ENCODE data around the gene DNALI1. TPM values are rescaled to one million over a fixed set of nuclear protein-coding genes. Genes with fewer than 3 reads are reported as not detected.

DNALI1 gene
- total and polyA plus RNA-seq, 10 of the 15 experiments (the other 5 are each of a cell fraction or from before 2014, with no cell fraction given), result 0.03 to 0.13 (median 0.05) TPM; not detected in 7

GRCh38 chr1:37514350-37515184 lies 42.2 kb upstream of the DNALI1 start, which contains the start of gene MEAF6 (continued):
- no peak for TF ChIP-seq ATF2 (IDR thresholded peaks at IDR 0.05; ENCODE audit: low read length)
- no peak for TF ChIP-seq ZNF622 (IDR thresholded peaks at IDR 0.05)
- peak; percentile 94 for TF ChIP-seq YY1 (IDR thresholded peaks at IDR 0.05; ENCODE audit: low read depth, low read length)
- TF ChIP-seq, protein P1, sequence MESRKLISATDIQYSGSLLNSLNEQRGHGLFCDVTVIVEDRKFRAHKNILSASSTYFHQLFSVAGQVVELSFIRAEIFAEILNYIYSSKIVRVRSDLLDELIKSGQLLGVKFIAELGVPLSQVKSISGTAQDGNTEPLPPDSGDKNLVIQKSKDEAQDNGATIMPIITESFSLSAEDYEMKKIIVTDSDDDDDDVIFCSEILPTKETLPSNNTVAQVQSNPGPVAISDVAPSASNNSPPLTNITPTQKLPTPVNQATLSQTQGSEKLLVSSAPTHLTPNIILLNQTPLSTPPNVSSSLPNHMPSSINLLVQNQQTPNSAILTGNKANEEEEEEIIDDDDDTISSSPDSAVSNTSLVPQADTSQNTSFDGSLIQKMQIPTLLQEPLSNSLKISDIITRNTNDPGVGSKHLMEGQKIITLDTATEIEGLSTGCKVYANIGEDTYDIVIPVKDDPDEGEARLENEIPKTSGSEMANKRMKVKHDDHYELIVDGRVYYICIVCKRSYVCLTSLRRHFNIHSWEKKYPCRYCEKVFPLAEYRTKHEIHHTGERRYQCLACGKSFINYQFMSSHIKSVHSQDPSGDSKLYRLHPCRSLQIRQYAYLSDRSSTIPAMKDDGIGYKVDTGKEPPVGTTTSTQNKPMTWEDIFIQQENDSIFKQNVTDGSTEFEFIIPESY (IDR thresholded peaks at IDR 0.05), result no peak
- no peak for TF ChIP-seq IRF4 (IDR thresholded peaks at IDR 0.05; ENCODE audit: low read depth, low read length)
- TF ChIP-seq SMAD5 (IDR thresholded peaks at IDR 0.05; ENCODE audit: low read depth), result no peak
- TF ChIP-seq ELK1 (IDR thresholded peaks at IDR 0.05; ENCODE audit: low read depth, low read length), result peak; percentile 57
- no peak for TF ChIP-seq NR2C2 (IDR thresholded peaks at IDR 0.05; ENCODE audit: borderline replicate concordance, control insufficient read depth, insufficient read length, low read depth)
- peak; percentile 89 for TF ChIP-seq POLR2AphosphoS5 (IDR thresholded peaks at IDR 0.05; ENCODE audit: low read length)
- 0 out of 2 replicates have a peak, but pooled peaks have one; percentile 12 for TF ChIP-seq CHD2 (IDR thresholded peaks at IDR 0.05; ENCODE audit: borderline replicate concordance, low read depth, low read length)
- peak; percentile 67 for TF ChIP-seq BACH1 (IDR thresholded peaks at IDR 0.05; ENCODE audit: borderline replicate concordance)
- TF ChIP-seq RCOR1 (conservative IDR thresholded peaks at IDR 0.05; ENCODE audit: low read depth, low read length), result 0 out of 2 replicates have a peak, but pooled peaks have one; percentile 13
- no peak for TF ChIP-seq WRNIP1 (IDR thresholded peaks at IDR 0.05; ENCODE audit: borderline replicate concordance, low read depth, low read length)
- TF ChIP-seq SUPT20H (IDR thresholded peaks at IDR 0.05; ENCODE audit: borderline replicate concordance, control insufficient read depth, low read depth, low read length), result no peak
- TF ChIP-seq BCLAF1 (IDR thresholded peaks at IDR 0.05), result no peak
- no peak for TF ChIP-seq ZNF24 (IDR thresholded peaks at IDR 0.05)
- peak; percentile 81 for TF ChIP-seq DPF2 (IDR thresholded peaks at IDR 0.05)
- no peak for TF ChIP-seq NFYB (IDR thresholded peaks at IDR 0.05; ENCODE audit: insufficient read depth, low read depth, low read length)
- TF ChIP-seq MEF2A (IDR thresholded peaks at IDR 0.05; ENCODE audit: insufficient read depth, low read depth, low read length), result 0 out of 2 replicates have a peak, but pooled peaks have one; percentile 37
- no peak for TF ChIP-seq MYC (IDR thresholded peaks at IDR 0.05; ENCODE audit: insufficient read depth, insufficient read length, insufficient replicate concordance, low read length, severe bottlenecking)
